Right lobe of liver (tissue), 6 donors: ENCODE data around the gene SEPTIN5. TPM values are rescaled to one million over a fixed set of nuclear protein-coding genes. Genes with fewer than 3 reads are reported as not detected.

Experiments
- ATAC-seq, 4 donors: fragments of 200-7000 bp; cut with Tn5 transposase; one replicate each; pipeline ENCODE4 v1.9.1; 2020; ENCODE audit warnings: mild to moderate bottlenecking in 4 of 4, moderate library complexity in 4 of 4
- DNase-seq, 3 donors: peaks; one replicate each; pipeline ENCODE4 v3.0.0-alpha.2; 2020
- H3K27ac ChIP-seq, 3 donors: fragments of 200-600 bp; one replicate each; pipeline ENCODE4 v1.8.0; 2022
- H3K27me3 ChIP-seq, 2 donors: fragments of 200-600 bp; one replicate each; pipeline ENCODE4 v1.8.0; 2022
- H3K36me3 ChIP-seq, 4 donors: fragments of 200-600 bp; sonication (generic) in 1 of 4; one replicate each; pipeline versions ENCODE4 v1.5.1 to v1.8.0; 2017 to 2022; ENCODE audit warnings: control low read depth in 1 of 4
- H3K4me1 ChIP-seq, 4 donors: fragments of 200-600 bp; sonication (generic) in 1 of 4; one replicate each; pipeline versions ENCODE4 v1.5.1 to v1.8.0; 2017 to 2022; ENCODE audit warnings: control low read depth in 1 of 4
- H3K4me3 ChIP-seq, 3 donors: fragments of 200-600 bp; one replicate each; pipeline ENCODE4 v1.8.0; 2022
- H3K9me3 ChIP-seq, 4 donors: fragments of 200-600 bp; sonication (generic) in 1 of 4; one replicate each; pipeline versions ENCODE4 v1.5.1 to v1.8.0; 2017 to 2022; ENCODE audit warnings: control low read depth in 1 of 4
- CTCF ChIP-seq, 4 donors: fragments of 200-600 bp in 3 of 4; fragments of 450-650 bp in 1 of 4; IDR thresholded peaks; one replicate each; pipeline versions ENCODE4 v1.5.1 to v1.8.0; 2016 to 2022; ENCODE audit warnings: antibody characterized with exemption in 4 of 4, mild to moderate bottlenecking in 2 of 4
- POLR2A ChIP-seq: fragments of 450-650 bp; IDR thresholded peaks from one replicate; pipeline ENCODE4 v1.6.1; 2017; ENCODE audit warnings: antibody characterized with exemption, mild to moderate bottlenecking
- WGBS: methylation state at CpG from one replicate; pipeline ENCODE4 v1.1.6; 2018; ENCODE audit warnings: low coverage, low lambda C conversion rate; ENCODE audit not compliant: insufficient coverage; ENCODE audit errors: missing lambda C conversion rate; 5-methylcytosine and 5-hydroxymethylcytosine counted together
- intact Hi-C, 2 donors: fragments of 100-400 bp; cut with DNase I; formaldehyde crosslinking; loops; one replicate each; pipeline versions ENCODE4 v1.11.2 to v1.14.1; 2022
- total RNA-seq, 6 experiments: library from RNA; depleted of rRNA in 2 of 6; stranded (reverse); fragments of >200 nt in 2 of 6; fragmentation: NEBNext Ultra II Directional in 3 of 6; extraction: Animal tissue kit (Norgen Biotek cat#: 25700) in 3 of 6; gene quantifications; one replicate each; pipeline versions ENCODE4 v1.1.0 to v1.2.4, GENCODE V29; 2016 to 2023
- donor health status: DM: no; HTN: yes; CAD: no.
- donor health status: DM: no; HTN: no; CAD: no.
- donor health status: DM: no; HTN: no; CAD: no.
- donor health status: DM: no; HTN: yes; CAD: no.
- donor health status: DM: no; HTN: yes; CAD: no.

SEPTIN5 gene
- total RNA-seq, 6 experiments from 2014 or later, result 1.3 to 3.7 (median 2.1) TPM

- WGBS, result 0% methylated on average over 6 of the region's 48 CpGs
- intact Hi-C loops, result loop anchor here (5.0 kb wide), 1 partner anchor 181 kb away; no protein-coding TSS in a partner anchor
- Histone ChIP-seq H3K9me3 (no peaks in the 10 kb centered on the region), H3K4me3 (peak overlapping the region; percentile 25 to 40 (median 39)), H3K27me3 (no peaks in the 10 kb centered on the region), H3K36me3 (no peaks in the 10 kb centered on the region), H3K4me1 (peaks cover 0 to 7% (median 0%) of the 10 kb centered on the region in 4 donors), H3K27ac (no peak overlapping the region)
- ATAC-seq, result peak; percentile 87 to 94 (median 92)
- TF ChIP-seq POLR2A, result no peak
- TF ChIP-seq CTCF (IDR thresholded peaks at IDR 0.05), result peak; percentile 90 to 96 (median 95)
- peak; percentile 85 to 86 (median 85) for DNase-seq
Observed at GRCh38 chr22:19730655-19731360, 16.5 kb downstream of the SEPTIN5 start.

DNA sequence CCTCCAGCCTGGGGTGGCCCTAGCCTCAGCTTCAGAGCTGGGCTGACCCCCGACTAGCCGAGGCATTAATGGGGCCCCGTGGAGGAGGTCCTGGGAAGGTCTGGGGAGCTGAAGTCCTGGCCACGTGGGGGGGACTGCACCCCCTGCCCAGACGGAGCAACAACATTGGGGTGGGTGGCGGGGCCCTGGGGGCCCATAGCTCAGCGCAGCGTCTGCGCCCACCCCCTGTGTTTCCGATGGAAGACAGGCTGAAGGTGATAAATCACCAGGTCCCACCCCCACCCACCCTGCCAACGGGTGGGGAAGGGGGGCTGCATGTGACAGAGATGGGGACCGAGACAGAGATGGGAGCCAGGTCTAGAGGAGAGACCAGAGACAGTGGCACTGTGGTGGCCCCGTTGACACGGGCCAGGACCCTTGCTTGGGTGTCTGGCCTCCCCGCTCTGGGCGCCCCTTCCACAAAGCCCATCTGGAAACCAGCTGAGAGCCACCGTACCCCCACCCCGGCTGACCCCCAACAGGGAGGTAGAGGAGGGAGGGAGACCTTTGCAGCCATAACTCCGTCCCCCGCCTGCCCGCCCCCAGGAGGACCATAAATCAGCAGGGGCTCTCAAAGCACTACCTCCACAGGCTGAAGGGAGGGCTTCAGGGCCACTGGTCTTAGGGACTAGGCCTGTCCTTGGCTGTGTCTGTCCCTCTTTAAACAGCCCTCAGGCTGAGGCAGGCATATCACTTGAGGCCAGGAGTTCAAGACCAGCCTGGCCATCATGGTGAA, 17.2 kb downstream of the SEPTIN5 start:
- TF ChIP-seq CTCF (IDR thresholded peaks at IDR 0.05) (no peak), POLR2A (no peak)
- no peaks in the 10 kb centered on the region for H3K36me3 ChIP-seq
- peaks cover 0 to 7% (median 0%) of the 10 kb centered on the region in 4 donors for H3K4me1 ChIP-seq
- ATAC-seq (no peak), DNase-seq (no peak)
- no peaks in the 10 kb centered on the region for H3K9me3 ChIP-seq
- intact Hi-C loops, result loop anchor here (5.0 kb wide), 1 partner anchor 181 kb away; no protein-coding TSS in a partner anchor
- WGBS, result no CpG with 5 or more reads among the region's 21 CpGs
- no peak overlapping the region for H3K4me3 ChIP-seq
- no peak overlapping the region for H3K27ac ChIP-seq
- no peaks in the 10 kb centered on the region for H3K27me3 ChIP-seq

- WGBS, result 74% methylated on average over 3 of the region's 10 CpGs
- intact Hi-C loops, result loop anchor here (5.0 kb wide), 1 partner anchor 180 kb away; no protein-coding TSS in a partner anchor
- ATAC-seq, result no peak
Observed at GRCh38 chr22:19732403-19733113, 18.3 kb downstream of the SEPTIN5 start.

More at GRCh38 chr22:19732403-19733113, 18.3 kb downstream of the SEPTIN5 start:
- Histone ChIP-seq H3K27ac (no peak overlapping the region), H3K36me3 (no peaks in the 10 kb centered on the region), H3K4me1 (peaks cover 0 to 7% (median 0%) of the 10 kb centered on the region in 4 donors), H3K4me3 (no peak overlapping the region), H3K27me3 (no peaks in the 10 kb centered on the region), H3K9me3 (no peaks in the 10 kb centered on the region)
- no peak for TF ChIP-seq POLR2A
- no peak for TF ChIP-seq CTCF (IDR thresholded peaks at IDR 0.05)
- no peak for DNase-seq
